Urothelium cell line (cell line): Measurements from ENCODE around the gene SLFNL1.

Experiments used
- DNase-seq: peaks from one replicate; pipeline ENCODE4 v3.0.0; 2011; ENCODE audit warnings: low spot score, mixed read lengths
- FAIRE-seq: peaks from 2 replicates; lab custom pipeline; 2011; peaks lifted over from hg19 to GRCh38; lab: Jason Lieb, UNC

SLFNL1 gene

GRCh38 chr1:41021526-41022308, at the start of gene SLFNL1:
SLFNL1 (minus strand) TSS chr1:41021725; CDS start chr1:41020660, 1,065 bp downstream.
- DNase-seq = no peak
- no peak for FAIRE-seq

GRCh38 chr1:41056907-41057306, 35.4 kb upstream of the SLFNL1 start:
- FAIRE-seq = no peak

GRCh38 chr1:41053316-41053715, 31.8 kb upstream of the SLFNL1 start:
- DNase-seq (no peak), FAIRE-seq (no peak)

More at GRCh38 chr1:41056907-41057306, 35.4 kb upstream of the SLFNL1 start:
- no peak for DNase-seq

GRCh38 chr1:41051022-41051421, 29.5 kb upstream of the SLFNL1 start:
- FAIRE-seq = no peak
- no peak for DNase-seq

- no peak for DNase-seq
- FAIRE-seq = no peak
These were observed 27.0 kb upstream of the SLFNL1 start for GRCh38 chr1:41048540-41048939.

GRCh38 chr1:41046347-41046775, 24.8 kb upstream of the SLFNL1 start:
- FAIRE-seq (no peak), DNase-seq (no peak)

- peak; percentile 46 for FAIRE-seq
These were observed 24.2 kb upstream of the SLFNL1 start for GRCh38 chr1:41045740-41046139.

GRCh38 chr1:41044187-41044586, 22.7 kb upstream of the SLFNL1 start:
- FAIRE-seq = no peak

More at GRCh38 chr1:41045740-41046139, 24.2 kb upstream of the SLFNL1 start:
- no peak for DNase-seq

GRCh38 chr1:41041614-41042270, 20.2 kb upstream of the SLFNL1 start:
- FAIRE-seq = no peak
- no peak for DNase-seq

More at GRCh38 chr1:41044187-41044586, 22.7 kb upstream of the SLFNL1 start:
- no peak for DNase-seq

GRCh38 chr1:41038110-41038509, 16.6 kb upstream of the SLFNL1 start:
- FAIRE-seq (no peak), DNase-seq (no peak)

- no peak for DNase-seq
These were observed 15.8 kb upstream of the SLFNL1 start for GRCh38 chr1:41037116-41037903.

GRCh38 chr1:41033272-41033671, 11.7 kb upstream of the SLFNL1 start:
- DNase-seq = no peak
- FAIRE-seq = no peak

More at GRCh38 chr1:41037116-41037903, 15.8 kb upstream of the SLFNL1 start:
- FAIRE-seq = no peak

- no peak for DNase-seq
These were observed 10.6 kb upstream of the SLFNL1 start for GRCh38 chr1:41032147-41032546.

GRCh38 chr1:41030872-41031616, 9.5 kb upstream of the SLFNL1 start:
- peak; percentile 35 for FAIRE-seq
- DNase-seq = no peak

More at GRCh38 chr1:41032147-41032546, 10.6 kb upstream of the SLFNL1 start:
- FAIRE-seq = peak; percentile 40

GRCh38 chr1:41028034-41028642, 6.6 kb upstream of the SLFNL1 start:
- FAIRE-seq (peak; percentile 67), DNase-seq (no peak)

- DNase-seq (no peak), FAIRE-seq (no peak)
These were observed 4.7 kb upstream of the SLFNL1 start for GRCh38 chr1:41025979-41026819.

- peak; percentile 27 for FAIRE-seq
These were observed 3.4 kb upstream of the SLFNL1 start for GRCh38 chr1:41024953-41025352.

GRCh38 chr1:41023279-41023990, 1.9 kb upstream of the SLFNL1 start:
- no peak for FAIRE-seq
- DNase-seq = peak; percentile 56

More at GRCh38 chr1:41024953-41025352, 3.4 kb upstream of the SLFNL1 start:
- DNase-seq = no peak
